ACC112 (cell line): ENCODE results near the gene VPS51.

ENCODE experiments used
- H2AFZ ChIP-seq: fragments of 200-600 bp; sonication (generic); one replicate; pipeline ENCODE4 v1.6.0; 2017; ENCODE audit warnings: antibody characterized with exemption, low read length; ENCODE audit not compliant: unreplicated experiment
- H3K27ac ChIP-seq: fragments of 200-600 bp; sonication (generic); 2 replicates; pipeline ENCODE4 v1.5.1; 2014; ENCODE audit warnings: low read depth, mild to moderate bottlenecking, antibody characterized with exemption, low read length, moderate library complexity
- H3K27me3 ChIP-seq: fragments of 200-600 bp; sonication (generic); 2 replicates; pipeline ENCODE4 v1.6.1; 2014; ENCODE audit warnings: mild to moderate bottlenecking, antibody characterized with exemption, low read length, moderate library complexity, mixed read lengths; ENCODE audit not compliant: insufficient read depth
- H3K36me3 ChIP-seq: fragments of 200-600 bp; sonication (generic); 2 replicates; pipeline ENCODE4 v1.6.1; 2016; ENCODE audit warnings: mild to moderate bottlenecking, antibody characterized with exemption, low read length, moderate library complexity, mixed read lengths; ENCODE audit not compliant: insufficient read depth
- H3K4me1 ChIP-seq: fragments of 200-600 bp; sonication (generic); one replicate; pipeline ENCODE4 v1.6.1; 2016; ENCODE audit warnings: low read length, mixed read lengths; ENCODE audit not compliant: insufficient read depth, unreplicated experiment, control insufficient read depth
- H3K4me3 ChIP-seq: fragments of 200-600 bp; sonication (generic); 2 replicates; pipeline ENCODE4 v1.5.1; 2014; ENCODE audit warnings: mild to moderate bottlenecking, low read depth, low read length
- H3K79me2 ChIP-seq: fragments of 200-600 bp; sonication (generic); one replicate; pipeline ENCODE4 v1.6.0; 2016; ENCODE audit warnings: low read length; ENCODE audit not compliant: control insufficient read depth, unreplicated experiment, insufficient read depth

Gene VPS51

DNA sequence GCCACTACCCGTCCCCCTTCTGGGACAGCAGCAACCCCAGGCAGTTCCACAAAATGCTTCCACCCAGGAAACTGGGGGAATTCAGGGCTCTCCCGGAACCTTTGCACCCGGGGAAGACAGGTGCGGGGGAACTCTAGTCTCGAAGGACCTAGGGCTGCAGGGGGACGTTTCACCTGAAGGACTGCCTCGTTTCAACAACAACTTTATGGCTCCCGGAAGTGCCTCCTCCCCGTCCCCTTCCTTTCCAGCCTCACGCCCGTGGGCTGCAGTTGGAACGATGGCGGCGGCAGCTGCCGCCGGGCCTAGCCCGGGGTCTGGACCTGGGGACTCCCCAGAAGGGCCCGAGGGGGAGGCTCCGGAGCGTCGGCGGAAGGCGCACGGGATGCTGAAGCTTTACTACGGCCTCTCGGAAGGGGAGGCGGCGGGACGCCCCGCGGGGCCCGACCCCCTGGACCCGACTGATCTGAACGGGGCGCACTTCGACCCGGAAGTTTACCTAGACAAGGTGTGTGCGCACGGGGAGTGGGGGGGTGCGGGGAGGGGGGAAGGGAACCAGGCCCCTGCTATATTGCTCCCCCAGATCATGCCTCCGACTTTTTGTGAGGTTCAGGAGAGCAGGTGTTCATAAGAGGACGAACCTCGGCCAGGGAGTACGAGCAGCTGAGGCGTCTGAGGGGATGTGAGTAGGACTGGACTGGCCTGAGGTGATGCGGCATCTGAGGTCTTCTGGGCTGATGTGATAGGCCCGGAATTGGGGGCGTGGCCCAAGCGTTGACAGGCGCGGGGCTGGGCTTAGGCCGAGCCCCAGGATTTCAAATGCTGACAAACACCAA lies at the start of gene VPS51:
Gene VPS51, plus strand, starts transcription at position 241 of the 833 bp plus-strand sequence. Its CDS starts 37 bp downstream, at position 278.
- Histone ChIP-seq H3K79me2 (peaks cover 5% of the 10 kb centered on the region), H3K4me3 (peak within 1 kb of the TSS; percentile 86), H2AFZ (peak within 1 kb of the TSS; percentile 97), H3K36me3 (no peaks in the 10 kb centered on the region), H3K4me1 (peaks cover 5% of the 10 kb centered on the region), H3K27ac (peak within 1 kb of the TSS; percentile 45), H3K27me3 (no peaks in the 10 kb centered on the region)

DNA sequence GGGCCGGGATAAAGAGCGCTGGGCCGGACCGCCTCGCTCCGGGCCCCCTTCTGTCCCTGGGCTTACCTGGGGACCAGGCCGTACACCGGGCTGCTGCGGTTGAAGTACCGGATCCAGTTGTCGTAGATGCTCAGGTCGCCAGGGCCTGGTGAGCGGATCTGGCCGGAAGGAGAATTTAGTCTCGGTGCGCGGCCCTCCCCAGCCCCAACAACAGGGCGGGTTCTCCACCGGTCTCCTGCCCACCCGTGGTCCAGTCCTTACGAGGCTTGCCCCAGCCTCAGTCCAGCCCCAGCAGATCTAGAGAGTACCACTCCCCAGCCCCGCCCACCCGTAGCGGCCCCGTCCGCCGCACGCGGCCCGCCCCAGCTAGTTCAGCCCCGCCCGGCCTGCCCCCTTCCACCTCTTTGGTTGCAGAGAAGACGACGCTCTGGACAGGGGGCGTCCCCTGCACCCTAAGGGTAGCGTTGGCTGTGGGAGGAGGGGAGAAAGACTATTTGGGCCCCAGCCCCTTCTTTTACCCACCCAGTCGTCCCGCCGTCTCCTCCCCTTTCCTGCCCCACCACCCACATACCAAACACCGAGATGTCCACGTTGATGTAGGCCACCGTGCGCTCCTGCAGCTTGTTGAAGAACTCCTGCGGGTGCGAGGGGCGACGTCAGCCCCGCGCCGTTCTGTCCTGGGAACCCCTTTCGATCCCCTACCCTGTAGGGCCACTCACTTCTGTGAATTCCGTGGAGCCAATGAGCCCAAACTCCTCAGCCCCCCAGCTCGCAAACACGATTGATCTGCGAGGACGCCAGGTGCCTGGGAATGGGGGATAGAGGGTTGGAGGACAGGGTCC lies 48.2 kb upstream of the VPS51 start:
- peaks cover 3% of the 10 kb centered on the region for H3K79me2 ChIP-seq
- H3K27ac ChIP-seq: no peak overlapping the region
- H3K4me3 ChIP-seq: peak overlapping the region; percentile 75
- H3K36me3 ChIP-seq: 0 out of 2 replicates have a peak, but pooled peaks cover 5% of the 10 kb centered on the region
- H3K4me1 ChIP-seq: peaks cover 2% of the 10 kb centered on the region
- H2AFZ ChIP-seq: peak overlapping the region; percentile 83
- no peaks in the 10 kb centered on the region for H3K27me3 ChIP-seq

DNA sequence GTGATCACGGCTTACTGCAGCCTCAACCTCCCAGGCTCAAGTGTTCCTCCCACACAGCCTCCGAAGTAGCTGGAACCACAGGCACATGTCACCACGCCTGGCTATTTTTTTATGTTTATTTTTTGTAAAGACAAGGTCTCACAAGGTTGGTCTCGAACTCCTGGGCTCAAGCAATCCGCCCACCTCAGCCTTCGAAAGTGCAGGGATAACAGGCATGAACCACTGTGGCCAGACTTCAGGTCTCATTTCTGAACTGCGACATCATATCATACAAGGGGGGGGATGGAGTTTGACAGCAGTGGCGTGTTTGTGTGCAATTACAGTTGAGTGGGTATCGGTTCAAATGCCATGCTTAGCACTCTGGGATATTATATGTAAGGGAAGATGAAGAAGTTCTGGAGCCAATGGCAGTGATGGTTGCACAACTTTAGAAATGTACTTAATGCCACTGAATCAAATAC lies 44.6 kb upstream of the VPS51 start:
- H3K27me3 ChIP-seq: no peaks in the 10 kb centered on the region
- H3K4me1 ChIP-seq: no peaks in the 10 kb centered on the region
- no peak overlapping the region for H3K4me3 ChIP-seq

DNA sequence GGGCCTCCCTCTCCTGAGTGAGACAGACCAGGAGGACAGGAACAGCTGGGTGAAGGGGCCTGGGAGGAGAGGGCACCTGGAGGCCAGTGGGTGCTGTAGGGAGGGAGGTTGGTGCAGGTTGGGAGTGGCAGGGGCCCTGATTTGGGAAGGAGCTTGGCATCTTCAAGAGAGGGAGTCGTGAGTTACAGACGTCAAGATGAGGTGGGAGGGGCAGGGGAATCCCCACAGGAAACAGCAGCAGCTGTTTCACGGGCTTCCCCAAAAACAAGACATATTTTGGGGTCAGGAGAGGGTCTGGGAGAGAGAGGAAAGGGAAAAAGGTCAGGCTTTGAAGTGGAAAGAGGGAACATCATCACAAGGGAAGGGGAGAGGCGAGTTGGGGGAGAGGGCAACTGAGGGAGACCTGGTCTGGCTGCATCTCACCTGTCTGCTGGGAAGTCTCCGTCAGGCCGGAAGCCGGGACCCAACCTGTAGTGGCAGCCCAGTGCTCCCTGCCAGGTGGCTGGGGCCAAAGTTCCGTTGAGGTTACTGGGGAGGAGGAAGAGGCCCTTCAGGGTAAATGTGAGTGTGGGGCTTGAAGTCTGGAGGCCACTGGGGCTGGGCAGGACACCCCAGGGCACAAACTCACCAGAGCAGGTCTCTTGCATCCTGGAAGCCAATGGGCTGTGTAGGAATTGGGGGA lies 42.0 kb upstream of the VPS51 start:
- Histone ChIP-seq H3K27me3 (no peaks in the 10 kb centered on the region), H3K4me3 (no peak overlapping the region), H3K27ac (no peak overlapping the region), H3K4me1 (no peaks in the 10 kb centered on the region), H2AFZ (no peak overlapping the region), H3K79me2 (no peaks in the 10 kb centered on the region), H3K36me3 (no peaks in the 10 kb centered on the region)

More for the DNA sequence above, 44.6 kb upstream of the VPS51 start:
- H3K79me2 ChIP-seq: no peaks in the 10 kb centered on the region
- H2AFZ ChIP-seq: no peak overlapping the region
- H3K27ac ChIP-seq: no peak overlapping the region
- no peaks in the 10 kb centered on the region for H3K36me3 ChIP-seq

DNA sequence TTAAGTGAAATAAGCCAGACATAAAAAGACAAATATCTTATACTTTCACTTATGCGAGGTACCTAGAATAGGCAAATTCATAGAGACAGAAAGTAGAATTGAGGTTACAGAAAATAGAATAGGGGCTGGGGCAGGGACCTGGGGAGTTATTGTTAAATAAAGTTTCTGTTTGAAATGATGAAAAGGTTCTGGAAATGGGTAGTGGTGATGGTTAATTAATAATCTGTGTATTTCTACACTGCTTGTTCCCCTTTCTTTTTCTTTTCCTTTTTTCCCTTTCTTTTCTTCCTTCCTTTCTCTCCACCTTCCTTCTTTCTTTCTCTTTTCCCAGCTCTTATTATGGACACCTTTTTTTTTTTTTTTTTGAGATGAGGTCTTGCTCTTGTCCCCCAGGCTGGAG lies 40.5 kb upstream of the VPS51 start:
- Histone ChIP-seq H3K36me3 (no peaks in the 10 kb centered on the region), H2AFZ (no peak overlapping the region), H3K79me2 (no peaks in the 10 kb centered on the region), H3K4me1 (no peaks in the 10 kb centered on the region), H3K27ac (no peak overlapping the region), H3K4me3 (no peak overlapping the region), H3K27me3 (no peaks in the 10 kb centered on the region)

DNA sequence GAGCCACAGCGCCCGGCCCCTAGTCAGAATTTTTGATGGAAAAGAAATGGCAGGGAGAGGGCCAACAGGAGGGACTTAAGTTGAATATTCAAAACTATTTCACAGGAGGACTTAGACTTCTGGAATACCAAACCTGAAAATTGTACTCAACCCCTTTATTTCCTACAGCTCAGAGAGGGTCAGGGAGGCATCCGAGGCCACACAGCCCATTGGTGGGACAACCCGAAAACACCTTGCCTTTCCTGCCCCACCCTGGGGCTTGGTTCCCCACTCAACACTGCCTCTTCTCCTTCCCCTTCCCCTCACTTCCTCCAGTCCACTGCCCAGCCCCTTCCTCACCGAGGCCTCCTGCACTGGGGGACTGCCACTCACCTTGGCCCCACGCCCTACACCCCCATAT lies 39.0 kb upstream of the VPS51 start:
- no peaks in the 10 kb centered on the region for H3K4me1 ChIP-seq
- H3K27ac ChIP-seq: no peak overlapping the region
- H3K27me3 ChIP-seq: no peaks in the 10 kb centered on the region
- H3K79me2 ChIP-seq: no peaks in the 10 kb centered on the region
- H3K4me3 ChIP-seq: no peak overlapping the region
- no peaks in the 10 kb centered on the region for H3K36me3 ChIP-seq
- H2AFZ ChIP-seq: no peak overlapping the region

DNA sequence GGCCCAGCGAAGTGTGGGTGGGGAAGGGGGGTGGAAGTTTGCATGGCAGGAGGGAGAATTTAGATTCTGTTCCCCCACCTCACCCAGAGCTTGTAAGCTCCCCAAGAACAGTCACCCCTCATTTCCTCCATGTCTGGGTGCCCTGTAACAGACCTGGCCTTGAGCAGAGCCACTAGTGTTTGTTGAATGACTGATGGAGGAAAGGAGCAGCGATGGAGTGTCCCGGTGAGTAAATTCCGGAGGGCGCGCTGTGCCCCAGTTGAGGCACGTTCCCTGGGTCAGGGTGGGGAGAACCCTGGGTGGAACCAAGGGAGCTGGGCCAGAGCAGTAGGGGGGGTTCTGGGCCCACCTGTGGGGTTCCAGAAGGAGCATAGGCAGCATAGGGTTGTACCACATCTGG lies 38.5 kb upstream of the VPS51 start:
- H3K27me3 ChIP-seq: no peaks in the 10 kb centered on the region
- no peaks in the 10 kb centered on the region for H3K36me3 ChIP-seq
- H3K4me1 ChIP-seq: no peaks in the 10 kb centered on the region
- H2AFZ ChIP-seq: no peak overlapping the region
- no peak overlapping the region for H3K4me3 ChIP-seq
- no peaks in the 10 kb centered on the region for H3K79me2 ChIP-seq
- H3K27ac ChIP-seq: no peak overlapping the region

DNA sequence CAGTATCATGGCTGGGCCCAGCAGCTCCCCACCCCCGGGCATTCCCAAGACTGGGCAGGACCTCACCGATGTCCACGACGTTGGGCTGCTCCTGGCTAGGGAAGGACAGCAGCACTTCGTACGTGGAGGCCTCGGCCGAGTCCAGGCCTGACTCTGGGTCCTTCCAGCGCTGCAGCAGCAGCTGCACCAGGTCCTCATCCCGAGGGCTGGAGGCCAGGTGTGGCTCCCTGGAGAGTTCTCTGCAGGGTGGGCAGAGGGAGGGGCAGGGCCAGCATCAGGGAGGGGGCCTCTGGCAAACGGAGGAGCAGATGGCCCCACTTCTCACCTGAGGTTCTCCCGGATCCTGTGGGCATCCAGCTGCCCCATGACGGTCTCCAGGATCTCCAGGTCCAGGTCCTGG lies 38.0 kb upstream of the VPS51 start:
- H2AFZ ChIP-seq: no peak overlapping the region
- H3K4me3 ChIP-seq: no peak overlapping the region
- no peaks in the 10 kb centered on the region for H3K27me3 ChIP-seq
- no peaks in the 10 kb centered on the region for H3K4me1 ChIP-seq
- H3K79me2 ChIP-seq: no peaks in the 10 kb centered on the region
- no peaks in the 10 kb centered on the region for H3K36me3 ChIP-seq
- no peak overlapping the region for H3K27ac ChIP-seq

DNA sequence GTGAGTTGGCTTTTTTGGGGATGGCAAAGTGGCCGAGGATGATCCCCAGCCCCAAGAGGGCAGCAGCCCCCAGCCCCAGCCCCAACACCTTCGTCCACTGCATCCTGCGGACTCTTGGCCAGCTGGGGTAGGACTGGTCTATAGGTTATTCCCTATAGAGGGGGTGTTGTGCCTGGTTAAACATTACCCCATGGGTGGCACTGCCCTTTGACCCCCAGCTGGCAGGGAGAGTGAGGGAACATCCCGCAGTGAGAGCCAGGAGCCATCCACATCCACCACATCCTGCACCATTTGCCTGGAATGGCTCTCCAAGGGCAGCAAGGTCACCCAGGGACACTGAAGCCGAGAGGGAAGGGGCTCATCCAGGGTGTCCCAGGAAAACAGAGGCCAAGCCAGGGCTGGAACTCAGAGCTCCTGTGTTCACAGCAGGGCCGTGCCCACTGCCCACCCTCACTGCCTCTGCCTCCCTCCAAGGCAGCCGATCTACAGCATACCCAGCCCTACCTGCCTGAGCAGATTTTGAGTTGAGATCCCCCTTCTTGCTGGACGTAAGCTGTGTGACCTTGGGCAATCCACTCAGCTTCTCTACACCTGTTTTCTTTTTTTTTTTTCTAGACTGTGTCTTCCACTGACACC lies 37.5 kb upstream of the VPS51 start, which contains the start of gene NAALADL1:
Gene NAALADL1, minus strand, starts transcription at position 135 of the 636 bp plus-strand sequence. Its CDS starts 32 bp downstream, at position 103.
- Histone ChIP-seq H3K4me1 (no peaks in the 10 kb centered on the region), H3K79me2 (no peaks in the 10 kb centered on the region), H2AFZ (no peak within 1 kb of the TSS), H3K36me3 (no peaks in the 10 kb centered on the region), H3K4me3 (no peak within 1 kb of the TSS), H3K27ac (no peak within 1 kb of the TSS), H3K27me3 (no peaks in the 10 kb centered on the region)

DNA sequence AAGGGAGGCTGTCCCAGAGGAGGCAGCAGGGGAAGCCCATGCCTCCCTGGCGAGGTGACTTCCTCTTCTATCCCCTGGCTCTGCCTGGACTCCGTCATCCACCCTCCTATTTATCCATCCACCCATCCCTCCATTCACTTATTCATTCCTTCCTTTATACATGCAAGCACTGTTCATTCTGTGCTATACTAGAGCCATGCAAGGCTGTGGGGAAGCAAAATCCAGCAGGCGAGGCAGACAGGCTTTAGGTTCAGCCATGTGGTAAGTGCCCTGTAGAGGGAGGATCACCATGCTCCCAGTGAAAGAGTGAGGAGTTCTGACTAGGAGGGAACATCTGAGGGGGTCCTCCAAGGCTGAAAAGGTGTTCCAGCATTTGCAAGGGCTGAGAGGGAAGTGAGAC lies 36.5 kb upstream of the VPS51 start:
- Histone ChIP-seq H3K36me3 (no peaks in the 10 kb centered on the region), H3K27ac (no peak overlapping the region), H3K4me1 (no peaks in the 10 kb centered on the region), H3K79me2 (no peaks in the 10 kb centered on the region), H2AFZ (no peak overlapping the region), H3K27me3 (no peaks in the 10 kb centered on the region), H3K4me3 (no peak overlapping the region)
